ENCODE measurements around the gene CPOX.

Gene CPOX

DNA sequence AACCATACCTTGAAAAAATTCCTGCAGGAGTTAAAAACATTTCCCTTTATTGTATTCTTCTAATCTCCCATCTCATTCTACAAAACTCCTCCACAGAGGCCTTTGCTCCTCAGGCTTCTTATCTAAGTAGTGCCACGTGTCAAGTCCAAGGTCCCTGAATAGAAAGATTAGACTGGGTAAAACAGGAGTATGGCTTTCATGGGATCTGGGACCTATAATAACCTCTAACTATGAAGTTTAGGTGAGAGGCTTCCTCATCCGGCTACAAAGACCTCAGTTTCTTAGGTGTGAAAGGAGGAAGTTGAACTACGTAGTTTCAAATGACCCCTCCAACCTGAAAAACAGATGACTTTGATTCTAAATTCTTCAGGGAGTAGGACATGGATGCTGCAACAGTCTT lies 41.7 kb downstream of the CPOX start:
- no peak for DNase-seq
- CTCF ChIA-PET, result interaction anchor here (1.0 to 1.4 kb wide), 2 partner anchors 10 to 15 kb away, joined by 3 read pairs; no protein-coding TSS in a partner anchor
- peaks cover 4% of the 10 kb centered on the region for H3K9me3 Mint-ChIP-seq
- peak overlapping the region; percentile 97 for H3K27ac Mint-ChIP-seq
- H3K4me1 Mint-ChIP-seq, result peaks cover 88% of the 10 kb centered on the region
- peaks cover 48% of the 10 kb centered on the region for H3K36me3 Mint-ChIP-seq
- H3K4me3 Mint-ChIP-seq, result peak overlapping the region; percentile 77
- H3K27me3 Mint-ChIP-seq, result no peaks in the 10 kb centered on the region

DNA sequence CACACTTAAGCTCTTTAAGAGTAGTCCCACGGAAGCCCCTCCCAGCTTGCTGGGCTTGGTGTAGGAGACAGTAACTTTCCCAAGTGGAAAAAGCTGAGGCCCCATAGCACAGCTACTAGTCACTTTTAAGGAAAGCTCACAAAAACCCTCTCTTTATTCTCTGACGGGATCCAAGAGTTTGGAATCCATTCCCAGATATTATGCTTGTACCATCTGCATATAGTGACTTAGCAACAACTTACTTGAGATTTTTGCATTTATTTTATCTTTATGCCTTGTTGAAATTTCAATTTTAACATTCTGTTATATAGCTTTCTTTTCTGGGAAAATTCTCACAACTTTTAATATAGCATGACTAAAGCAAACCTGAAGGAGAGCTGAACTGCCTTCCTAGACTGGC lies 42.2 kb downstream of the CPOX start:
- H3K4me1 Mint-ChIP-seq, result peaks cover 86% of the 10 kb centered on the region
- H3K27me3 Mint-ChIP-seq, result no peaks in the 10 kb centered on the region
- CTCF ChIA-PET, result interaction anchor here (1.4 kb wide), 1 partner anchor 15 kb away, joined by 3 read pairs; no protein-coding TSS in a partner anchor
- no peak for DNase-seq
- H3K36me3 Mint-ChIP-seq, result peaks cover 50% of the 10 kb centered on the region
- H3K4me3 Mint-ChIP-seq, result no peak overlapping the region
- H3K27ac Mint-ChIP-seq, result no peak overlapping the region
- peaks cover 4% of the 10 kb centered on the region for H3K9me3 Mint-ChIP-seq

DNA sequence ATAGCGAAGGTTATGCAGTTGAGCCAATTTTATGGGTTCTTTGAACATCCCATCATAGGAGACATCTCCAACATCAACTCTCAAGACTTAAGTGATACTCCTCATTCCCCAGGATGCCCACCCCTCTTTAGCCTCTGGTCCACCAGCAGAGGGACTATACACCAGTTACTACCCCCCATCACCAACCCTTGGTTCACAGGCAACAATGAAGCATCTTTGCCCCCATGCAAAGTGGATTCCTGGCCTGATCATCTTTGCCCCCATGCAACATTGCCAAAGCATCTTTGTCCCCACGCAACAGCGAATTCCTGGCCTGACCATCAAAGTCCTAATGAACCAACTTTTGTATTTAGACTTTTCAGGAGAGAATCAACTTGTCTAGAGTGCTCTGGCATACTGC lies 42.6 kb downstream of the CPOX start:
- CTCF ChIA-PET, result interaction anchor here (1.4 kb wide), 1 partner anchor 14 kb away, joined by 3 read pairs; no protein-coding TSS in a partner anchor
- H3K27ac Mint-ChIP-seq, result no peak overlapping the region
- no peaks in the 10 kb centered on the region for H3K27me3 Mint-ChIP-seq
- DNase-seq, result no peak
- H3K36me3 Mint-ChIP-seq, result peaks cover 46% of the 10 kb centered on the region
- H3K9me3 Mint-ChIP-seq, result peaks cover 4% of the 10 kb centered on the region
- H3K4me1 Mint-ChIP-seq, result peaks cover 86% of the 10 kb centered on the region
- no peak overlapping the region for H3K4me3 Mint-ChIP-seq

- Mint-ChIP-seq H3K4me1 (peaks cover 74% of the 10 kb centered on the region), H3K36me3 (peaks cover 49% of the 10 kb centered on the region), H3K27ac (no peak overlapping the region), H3K4me3 (no peak overlapping the region), H3K9me3 (peaks cover 4% of the 10 kb centered on the region), H3K27me3 (no peaks in the 10 kb centered on the region)
- CTCF ChIA-PET, result no interaction called here
- DNase-seq, result no peak
Observed at GRCh38 chr3:98548544-98548943, 44.9 kb downstream of the CPOX start.

GRCh38 chr3:98545940-98546339 lies 47.5 kb downstream of the CPOX start:
- Mint-ChIP-seq H3K9me3 (peaks cover 9% of the 10 kb centered on the region), H3K4me1 (peaks cover 70% of the 10 kb centered on the region), H3K4me3 (peak overlapping the region; percentile 62), H3K27me3 (no peaks in the 10 kb centered on the region), H3K27ac (peak overlapping the region; percentile 94), H3K36me3 (peaks cover 46% of the 10 kb centered on the region)
- CTCF ChIA-PET, result interaction anchor here (0.8 to 1.1 kb wide), 2 partner anchors 11 to 18 kb away, joined by 3 to 4 read pairs; no protein-coding TSS in a partner anchor
- DNase-seq, result no peak

GRCh38 chr3:98542623-98543022 lies 50.8 kb downstream of the CPOX start:
- Mint-ChIP-seq H3K36me3 (peaks cover 30% of the 10 kb centered on the region), H3K9me3 (peaks cover 6% of the 10 kb centered on the region), H3K27me3 (no peaks in the 10 kb centered on the region), H3K4me1 (peaks cover 61% of the 10 kb centered on the region), H3K4me3 (no peak overlapping the region), H3K27ac (peak overlapping the region; percentile 35)
- no peak for DNase-seq
- CTCF ChIA-PET, result interaction anchor here (1.8 to 2.5 kb wide), 2 partner anchors 15 to 20 kb away, joined by 5 to 6 read pairs; no protein-coding TSS in a partner anchor

DNA sequence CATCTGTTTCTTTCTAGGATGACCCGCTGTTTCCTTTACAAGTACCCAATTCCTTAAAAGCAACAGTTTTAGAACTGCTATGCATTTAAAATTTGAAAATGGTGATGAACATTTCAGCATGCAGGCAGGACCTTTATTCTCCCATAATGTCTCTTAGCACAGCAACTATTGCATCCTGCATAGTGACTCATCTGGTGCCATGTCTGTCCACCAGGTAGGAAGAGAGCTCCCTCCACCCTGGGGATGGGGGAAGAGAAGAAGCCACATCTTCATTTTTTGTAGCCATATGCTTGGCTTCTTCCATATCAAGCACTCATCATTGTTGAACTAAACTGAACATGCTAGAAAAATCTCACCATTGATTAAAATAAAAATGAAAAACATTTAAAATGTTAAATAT lies 51.7 kb downstream of the CPOX start:
- Mint-ChIP-seq H3K9me3 (peaks cover 6% of the 10 kb centered on the region), H3K36me3 (peaks cover 32% of the 10 kb centered on the region), H3K27ac (peak overlapping the region; percentile 30), H3K4me3 (no peak overlapping the region), H3K27me3 (no peaks in the 10 kb centered on the region), H3K4me1 (peaks cover 68% of the 10 kb centered on the region)
- CTCF ChIA-PET, result interaction anchor here (0.8 to 2.5 kb wide), 5 partner anchors 13 to 40 kb away, joined by 3 to 6 read pairs (median 4); no protein-coding TSS in a partner anchor
- DNase-seq, result no peak

DNA sequence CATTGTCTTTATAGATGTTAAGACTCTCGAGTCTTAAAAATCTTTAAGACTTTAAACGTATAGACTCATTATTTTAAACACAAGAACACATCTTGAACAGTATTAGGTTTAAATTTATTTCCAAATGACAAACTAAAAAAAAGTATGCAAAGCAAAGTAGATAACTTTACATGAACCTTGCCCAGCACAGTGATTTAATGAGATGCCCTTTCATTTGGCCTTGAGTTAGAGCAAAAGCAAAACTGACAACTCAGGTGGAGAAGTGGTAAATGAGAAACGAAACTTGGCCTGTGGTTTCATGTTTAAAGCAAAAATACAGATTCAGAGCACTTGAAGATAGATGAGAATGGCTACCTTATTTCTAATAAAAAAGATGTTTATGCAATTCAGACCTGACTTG lies 53.1 kb downstream of the CPOX start:
- no peaks in the 10 kb centered on the region for H3K27me3 Mint-ChIP-seq
- peaks cover 6% of the 10 kb centered on the region for H3K9me3 Mint-ChIP-seq
- peak overlapping the region; percentile 1 for H3K4me3 Mint-ChIP-seq
- CTCF ChIA-PET, result interaction anchor here (1.4 to 2.5 kb wide), 3 partner anchors 14 to 34 kb away, joined by 3 to 6 read pairs (median 4); no protein-coding TSS in a partner anchor
- H3K27ac Mint-ChIP-seq, result peak overlapping the region; percentile 58
- peaks cover 30% of the 10 kb centered on the region for H3K36me3 Mint-ChIP-seq
- H3K4me1 Mint-ChIP-seq, result peaks cover 69% of the 10 kb centered on the region
- DNase-seq, result no peak

GRCh38 chr3:98536456-98537017 lies 56.9 kb downstream of the CPOX start:
- DNase-seq, result no peak
- Mint-ChIP-seq H3K4me3 (peak overlapping the region; percentile 43), H3K4me1 (peaks cover 68% of the 10 kb centered on the region), H3K27me3 (no peaks in the 10 kb centered on the region), H3K36me3 (peaks cover 23% of the 10 kb centered on the region), H3K27ac (peak overlapping the region; percentile 88), H3K9me3 (no peaks in the 10 kb centered on the region)
- CTCF ChIA-PET, result interaction anchor here (0.8 to 3.0 kb wide), 6 partner anchors 14 to 37 kb away, joined by 3 to 14 read pairs (median 4); no protein-coding TSS in a partner anchor

DNA sequence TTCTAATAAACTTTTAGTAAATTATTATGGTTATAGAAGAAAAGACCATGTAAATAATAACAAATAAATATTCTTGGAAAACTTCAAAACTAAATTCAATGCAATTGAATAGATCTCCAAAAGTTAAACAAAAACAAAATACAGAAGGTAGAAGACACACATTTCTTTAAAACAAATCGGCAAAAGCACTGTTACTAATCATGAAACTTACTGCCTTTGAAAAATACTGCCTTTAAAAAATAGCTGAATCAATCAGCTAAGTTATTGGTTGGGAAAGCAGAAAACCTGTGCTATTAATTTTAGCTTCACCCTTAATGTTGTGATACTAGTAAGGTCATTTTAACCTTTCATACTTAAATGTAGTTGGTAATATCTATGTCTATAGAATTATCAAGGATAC lies 58.7 kb downstream of the CPOX start:
- CTCF ChIA-PET, result interaction anchor here (1.4 to 1.5 kb wide), 2 partner anchors 11 to 38 kb away, joined by 3 read pairs; no protein-coding TSS in a partner anchor
- Mint-ChIP-seq H3K4me3 (peak overlapping the region; percentile 12), H3K9me3 (no peaks in the 10 kb centered on the region), H3K27me3 (no peaks in the 10 kb centered on the region), H3K36me3 (peaks cover 28% of the 10 kb centered on the region), H3K27ac (no peak overlapping the region), H3K4me1 (peaks cover 66% of the 10 kb centered on the region)
- no peak for DNase-seq

- Mint-ChIP-seq H3K27me3 (no peaks in the 10 kb centered on the region), H3K4me3 (peak overlapping the region; percentile 70), H3K36me3 (peaks cover 29% of the 10 kb centered on the region), H3K27ac (no peak overlapping the region), H3K9me3 (no peaks in the 10 kb centered on the region), H3K4me1 (peaks cover 62% of the 10 kb centered on the region)
- DNase-seq, result no peak
- CTCF ChIA-PET, result interaction anchor here (1.5 kb wide), 1 partner anchor 38 kb away, joined by 3 read pairs; no protein-coding TSS in a partner anchor
Observed at GRCh38 chr3:98534168-98534567, 59.2 kb downstream of the CPOX start.

GRCh38 chr3:98532709-98533571 lies 60.5 kb downstream of the CPOX start:
- no peak for DNase-seq
- Mint-ChIP-seq H3K4me3 (peak overlapping the region; percentile 70), H3K36me3 (peaks cover 26% of the 10 kb centered on the region), H3K4me1 (peaks cover 63% of the 10 kb centered on the region), H3K27me3 (no peaks in the 10 kb centered on the region), H3K27ac (peak overlapping the region; percentile 86), H3K9me3 (no peaks in the 10 kb centered on the region)
- CTCF ChIA-PET, result interaction anchor here (0.6 to 0.7 kb wide), 2 partner anchors 19 to 23 kb away, joined by 3 read pairs; no protein-coding TSS in a partner anchor

DNA sequence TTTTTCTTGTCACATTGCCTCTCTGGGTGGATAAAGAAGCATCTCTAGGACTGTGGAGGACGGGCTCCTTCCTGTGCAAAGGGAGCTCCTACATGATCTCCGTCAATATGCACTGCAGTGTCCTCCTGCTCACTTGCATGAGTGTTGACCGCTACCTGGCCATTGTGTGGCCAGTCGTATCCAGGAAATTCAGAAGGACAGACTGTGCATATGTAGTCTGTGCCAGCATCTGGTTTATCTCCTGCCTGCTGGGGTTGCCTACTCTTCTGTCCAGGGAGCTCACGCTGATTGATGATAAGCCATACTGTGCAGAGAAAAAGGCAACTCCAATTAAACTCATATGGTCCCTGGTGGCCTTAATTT lies 61.2 kb downstream of the CPOX start:
- H3K4me3 Mint-ChIP-seq, result peak overlapping the region; percentile 70
- CTCF ChIA-PET, result no interaction called here
- H3K4me1 Mint-ChIP-seq, result peaks cover 66% of the 10 kb centered on the region
- DNase-seq, result no peak
- peaks cover 27% of the 10 kb centered on the region for H3K36me3 Mint-ChIP-seq
- no peaks in the 10 kb centered on the region for H3K9me3 Mint-ChIP-seq
- peak overlapping the region; percentile 86 for H3K27ac Mint-ChIP-seq
- H3K27me3 Mint-ChIP-seq, result no peaks in the 10 kb centered on the region

- no peak for DNase-seq
- no peaks in the 10 kb centered on the region for H3K27me3 Mint-ChIP-seq
- no peaks in the 10 kb centered on the region for H3K9me3 Mint-ChIP-seq
- H3K4me3 Mint-ChIP-seq, result peak within 1 kb of the TSS; percentile 70
- peak within 1 kb of the TSS; percentile 86 for H3K27ac Mint-ChIP-seq
- CTCF ChIA-PET, result no interaction called here
- H3K4me1 Mint-ChIP-seq, result peaks cover 63% of the 10 kb centered on the region
- H3K36me3 Mint-ChIP-seq, result peaks cover 28% of the 10 kb centered on the region
Observed at GRCh38 chr3:98531622-98532274, 61.7 kb downstream of the CPOX start, which contains the start of gene GPR15. TSS of gene GPR15 (plus strand) at chr3:98531978. CDS start at chr3:98532034, 56 bp downstream.

All from activated naive CD4-positive, alpha-beta T cell treated with anti-CD3 and anti-CD28 coated beads, Interleukin-2, amount 10 ng/mL, durations not matched to agents 7 days and 5 days (primary cell).